ENCODE results near the gene CREB3L2. TPM values are rescaled to one million over a fixed set of nuclear protein-coding genes. Genes with fewer than 3 reads are reported as not detected.
A peak's percentile ranks its signal among the peaks of the same experiment; 100 is the strongest.

CREB3L2 gene
- polyA plus RNA-seq, 1 experiment = 57.8 TPM

DNA sequence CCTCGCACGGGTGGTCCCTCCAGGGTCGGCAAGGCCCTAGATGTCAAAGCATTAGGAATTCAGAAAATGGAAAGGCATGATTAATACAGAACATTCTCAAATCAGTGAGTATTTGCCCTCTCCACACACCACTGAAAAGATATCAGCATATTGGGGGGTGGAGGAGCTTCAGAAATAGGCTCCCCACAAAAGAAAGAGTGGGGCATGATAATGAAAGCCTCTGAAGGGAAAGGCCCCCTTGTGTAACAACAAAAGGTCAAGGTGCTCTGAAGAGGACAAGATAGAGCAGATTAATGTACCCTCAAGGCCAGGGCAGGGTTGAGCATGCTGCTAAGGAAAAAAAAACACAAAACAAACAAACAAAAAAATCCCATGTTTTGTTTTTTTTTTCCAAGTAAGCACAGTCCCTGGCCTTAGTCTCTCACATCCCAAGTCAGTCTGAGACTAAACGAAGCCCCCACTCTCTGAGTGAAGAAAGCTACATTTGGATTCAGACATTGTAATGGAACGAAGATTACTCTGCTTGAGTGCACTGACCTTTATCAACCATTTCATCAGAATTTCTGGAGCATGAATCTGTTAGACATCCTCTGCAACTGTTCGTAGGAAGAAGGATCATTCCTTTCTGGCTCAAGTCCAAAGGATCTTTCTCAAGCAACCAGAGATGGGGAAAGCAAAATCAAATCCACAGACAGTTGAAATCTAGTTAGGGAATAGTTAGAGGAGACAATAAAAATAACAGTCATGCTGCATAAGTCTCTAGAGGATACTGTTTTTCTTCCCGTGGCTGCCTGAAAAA, 127.7 kb downstream of the CREB3L2 start:
- ChIA-PET POLR2A (interaction anchor here (0.6 to 0.8 kb wide), 2 partner anchors 80 to 206 kb away, joined by 3 to 4 read pairs; no protein-coding TSS in a partner anchor), CTCF (interaction anchor here (0.6 to 3.0 kb wide), 3 partner anchors 70 to 218 kb away, joined by 4 to 14 read pairs (median 5); partner anchors contain the start of gene CREB3L2)
- TF ChIP-seq, protein P1, sequence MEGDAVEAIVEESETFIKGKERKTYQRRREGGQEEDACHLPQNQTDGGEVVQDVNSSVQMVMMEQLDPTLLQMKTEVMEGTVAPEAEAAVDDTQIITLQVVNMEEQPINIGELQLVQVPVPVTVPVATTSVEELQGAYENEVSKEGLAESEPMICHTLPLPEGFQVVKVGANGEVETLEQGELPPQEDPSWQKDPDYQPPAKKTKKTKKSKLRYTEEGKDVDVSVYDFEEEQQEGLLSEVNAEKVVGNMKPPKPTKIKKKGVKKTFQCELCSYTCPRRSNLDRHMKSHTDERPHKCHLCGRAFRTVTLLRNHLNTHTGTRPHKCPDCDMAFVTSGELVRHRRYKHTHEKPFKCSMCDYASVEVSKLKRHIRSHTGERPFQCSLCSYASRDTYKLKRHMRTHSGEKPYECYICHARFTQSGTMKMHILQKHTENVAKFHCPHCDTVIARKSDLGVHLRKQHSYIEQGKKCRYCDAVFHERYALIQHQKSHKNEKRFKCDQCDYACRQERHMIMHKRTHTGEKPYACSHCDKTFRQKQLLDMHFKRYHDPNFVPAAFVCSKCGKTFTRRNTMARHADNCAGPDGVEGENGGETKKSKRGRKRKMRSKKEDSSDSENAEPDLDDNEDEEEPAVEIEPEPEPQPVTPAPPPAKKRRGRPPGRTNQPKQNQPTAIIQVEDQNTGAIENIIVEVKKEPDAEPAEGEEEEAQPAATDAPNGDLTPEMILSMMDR (IDR thresholded peaks at IDR 0.05; ENCODE audit: low read depth, low read length) = no peak
- Histone ChIP-seq H3K9me3 (ENCODE audit: control insufficient read depth, insufficient read depth, low read length) (no peaks in the 10 kb centered on the region), H3K4me3 (ENCODE audit: low read depth, low read length) (no peak overlapping the region), H3K27me3 (ENCODE audit: control insufficient read depth, insufficient read depth, low read length) (no peaks in the 10 kb centered on the region), H3K27ac (ENCODE audit: low read depth, low read length) (peak overlapping the region; percentile 66)
- peak; percentile 68 for DNase-seq (ENCODE audit: low read depth, low spot score)

- no peaks in the 10 kb centered on the region for H3K9me3 ChIP-seq (ENCODE audit: control insufficient read depth, insufficient read depth, low read length)
- no peaks in the 10 kb centered on the region for H3K27me3 ChIP-seq (ENCODE audit: control insufficient read depth, insufficient read depth, low read length)
- peak overlapping the region; percentile 66 for H3K27ac ChIP-seq (ENCODE audit: low read depth, low read length)
- no peak for DNase-seq (ENCODE audit: low read depth, low spot score)
- no peak overlapping the region for H3K4me3 ChIP-seq (ENCODE audit: low read depth, low read length)
- ChIA-PET CTCF (interaction anchor here (3.0 kb wide), 1 partner anchor 217 kb away, joined by 14 read pairs; no protein-coding TSS in a partner anchor), POLR2A (no interaction called here)
- TF ChIP-seq, protein P1 (IDR thresholded peaks at IDR 0.05; ENCODE audit: low read depth, low read length) = no peak
Observed at GRCh38 chr7:137873524-137873923, 128.4 kb downstream of the CREB3L2 start.

GRCh38 chr7:137871170-137871915, 130.5 kb downstream of the CREB3L2 start:
- no peaks in the 10 kb centered on the region for H3K9me3 ChIP-seq (ENCODE audit: control insufficient read depth, insufficient read depth, low read length)
- H3K27me3 ChIP-seq (ENCODE audit: control insufficient read depth, insufficient read depth, low read length) = no peaks in the 10 kb centered on the region
- CTCF ChIA-PET = interaction anchor here (0.8 to 3.6 kb wide), 4 partner anchors 9 to 245 kb away, joined by 3 to 17 read pairs (median 4); no protein-coding TSS in a partner anchor
- POLR2A ChIA-PET = interaction anchor here (1.4 kb wide), 1 partner anchor 11 kb away, joined by 3 read pairs; no protein-coding TSS in a partner anchor
- DNase-seq (ENCODE audit: low read depth, low spot score) = no peak
- no peak overlapping the region for H3K4me3 ChIP-seq (ENCODE audit: low read depth, low read length)
- TF ChIP-seq, protein P1 (IDR thresholded peaks at IDR 0.05; ENCODE audit: low read depth, low read length) = no peak
- H3K27ac ChIP-seq (ENCODE audit: low read depth, low read length) = peak overlapping the region; percentile 23

- Histone ChIP-seq H3K4me3 (ENCODE audit: low read depth, low read length) (no peak overlapping the region), H3K9me3 (ENCODE audit: control insufficient read depth, insufficient read depth, low read length) (no peaks in the 10 kb centered on the region), H3K27me3 (ENCODE audit: control insufficient read depth, insufficient read depth, low read length) (no peaks in the 10 kb centered on the region), H3K27ac (ENCODE audit: low read depth, low read length) (no peak overlapping the region)
- CTCF ChIA-PET = interaction anchor here (0.7 to 3.6 kb wide), 5 partner anchors 9 to 244 kb away, joined by 3 to 17 read pairs (median 3); no protein-coding TSS in a partner anchor
- TF ChIP-seq, protein P1 (IDR thresholded peaks at IDR 0.05; ENCODE audit: low read depth, low read length) = no peak
- POLR2A ChIA-PET = interaction anchor here (0.8 to 1.4 kb wide), 2 partner anchors 11 to 1002 kb away, joined by 3 read pairs; partner anchors contain the start of gene CHRM2
- no peak for DNase-seq (ENCODE audit: low read depth, low spot score)
Observed at GRCh38 chr7:137870684-137871083, 131.2 kb downstream of the CREB3L2 start.

All from AG04450 (cell line).